ENCODE results near the gene DCN. TPM values are rescaled to one million over a fixed set of nuclear protein-coding genes. Genes with fewer than 3 reads are reported as not detected.

DCN gene
- total RNA-seq, 1 experiment from 2014 or later: 1.8 TPM

- DNase-seq (ENCODE audit: extremely low read depth, low read depth): no peak
Measured at GRCh38 chr12:91188778-91189177, 6.2 kb upstream of the DCN start.

- DNase-seq (ENCODE audit: extremely low read depth, low read depth): no peak
Measured at GRCh38 chr12:91186156-91186555, 3.5 kb upstream of the DCN start.

DNA sequence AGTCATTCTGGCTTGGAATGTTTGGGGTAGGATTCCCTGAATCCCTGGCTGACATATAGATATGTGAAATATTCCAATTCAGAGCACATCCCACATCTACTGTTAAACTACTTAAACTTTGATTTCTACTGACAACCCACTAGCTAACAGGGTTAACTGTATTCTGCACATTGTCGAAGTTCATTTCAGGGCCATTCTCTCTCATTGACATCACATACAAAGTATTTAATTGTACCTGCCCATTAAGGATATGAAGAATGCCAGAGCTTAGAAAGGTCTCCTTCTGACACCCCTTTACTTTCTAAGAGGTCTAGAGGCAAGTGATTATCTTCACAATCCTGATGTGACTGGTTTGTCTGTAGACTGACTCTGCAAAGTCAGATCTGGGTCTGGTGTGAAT, 2.8 kb upstream of the DCN start:
- DNase-seq (ENCODE audit: extremely low read depth, low read depth): no peak

- no peak for DNase-seq (ENCODE audit: extremely low read depth, low read depth)
Measured at GRCh38 chr12:91183551-91183950, 934 bp upstream of the DCN start.

DNA sequence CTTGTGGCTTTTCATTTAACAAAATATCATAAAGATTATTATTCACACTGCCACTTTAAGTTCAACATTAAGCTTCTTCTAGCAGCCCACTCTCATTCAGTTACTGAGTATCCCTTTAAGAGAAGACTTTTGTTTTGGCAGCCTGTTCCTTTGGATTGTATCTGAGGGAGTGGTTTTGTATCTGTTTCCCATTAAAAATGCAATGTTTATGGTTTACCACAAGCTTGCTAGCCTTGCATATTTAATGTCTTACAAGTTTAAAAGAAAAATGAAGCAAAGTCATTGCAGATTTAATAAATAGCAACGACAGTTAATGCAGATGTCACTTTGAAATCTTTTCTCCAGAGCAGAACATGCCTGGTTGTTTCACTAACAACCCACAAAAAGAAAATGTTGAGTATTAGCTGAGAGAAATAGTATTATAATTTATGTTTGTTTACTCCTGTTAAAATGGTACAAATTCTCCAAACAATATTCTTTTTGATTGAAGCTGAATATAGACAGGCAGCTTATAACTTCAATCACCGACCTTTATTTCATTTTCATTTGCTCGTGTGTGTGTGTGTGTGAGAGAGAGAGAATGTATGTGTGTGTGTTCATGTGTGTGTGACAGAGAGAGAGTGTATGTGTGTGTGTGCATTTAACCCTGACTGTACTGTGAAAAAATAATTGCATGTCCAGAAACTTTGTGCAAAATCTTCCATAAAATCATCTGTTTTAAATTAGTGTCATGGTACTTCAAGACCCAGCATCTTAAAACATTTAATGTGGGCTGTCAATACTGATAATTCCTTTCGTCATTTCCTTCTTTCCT, 1.8 kb downstream of the DCN start:
- DNase-seq (ENCODE audit: extremely low read depth, low read depth): no peak

DNA sequence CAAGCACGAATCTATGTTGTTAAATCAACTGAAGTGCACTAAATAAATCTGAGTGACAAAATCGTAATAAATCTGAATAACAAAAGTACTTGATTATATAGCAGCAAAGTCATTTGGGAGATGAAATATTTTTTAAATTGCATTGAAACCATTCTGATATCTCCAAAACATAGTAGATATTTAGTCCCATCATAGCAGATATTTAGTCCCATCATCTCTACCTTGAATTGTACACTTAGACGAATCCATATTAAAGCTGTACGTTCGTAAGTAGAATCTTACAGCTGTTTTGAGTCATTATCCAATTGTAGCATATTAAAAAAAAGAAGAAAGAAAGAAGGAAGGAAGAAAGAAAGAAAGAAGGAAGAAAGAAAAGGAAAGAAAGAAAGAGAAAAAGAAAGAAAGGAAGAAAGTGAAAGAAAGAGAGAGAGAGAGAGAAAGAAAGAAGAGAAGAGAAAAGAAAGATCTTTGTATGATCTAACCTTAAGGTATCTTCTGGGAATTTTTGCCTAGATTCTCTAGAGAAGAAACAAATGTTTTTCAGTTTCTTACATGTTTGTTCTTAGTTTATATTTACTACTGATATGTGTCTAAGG, 2.6 kb downstream of the DCN start:
- no peak for DNase-seq (ENCODE audit: extremely low read depth, low read depth)

DNA sequence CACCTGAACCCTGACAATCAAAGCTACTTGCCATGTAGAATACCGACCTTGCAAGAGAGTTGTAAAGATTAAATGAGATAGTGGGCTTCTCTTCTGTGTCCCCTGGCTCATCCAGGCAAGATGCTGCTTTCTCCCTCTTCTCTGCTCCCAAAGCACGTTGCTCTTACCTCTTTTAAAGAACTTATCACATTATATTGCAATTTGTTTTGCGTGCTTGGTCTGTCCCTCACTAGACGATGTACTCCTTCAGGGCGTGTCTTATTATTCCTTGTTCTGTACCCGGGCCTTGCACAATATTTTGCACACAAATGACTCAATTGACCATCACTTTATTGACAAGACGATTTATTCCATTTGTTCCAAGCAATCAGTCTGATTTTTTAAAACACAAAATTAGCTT, 3.3 kb downstream of the DCN start:
- DNase-seq (ENCODE audit: extremely low read depth, low read depth): no peak

- no peak for DNase-seq (ENCODE audit: extremely low read depth, low read depth)
Measured at GRCh38 chr12:91178781-91179180, 3.8 kb downstream of the DCN start.

- peak; percentile 13 for DNase-seq (ENCODE audit: extremely low read depth, low read depth)
Measured at GRCh38 chr12:91178139-91178561, 4.5 kb downstream of the DCN start.

DNA sequence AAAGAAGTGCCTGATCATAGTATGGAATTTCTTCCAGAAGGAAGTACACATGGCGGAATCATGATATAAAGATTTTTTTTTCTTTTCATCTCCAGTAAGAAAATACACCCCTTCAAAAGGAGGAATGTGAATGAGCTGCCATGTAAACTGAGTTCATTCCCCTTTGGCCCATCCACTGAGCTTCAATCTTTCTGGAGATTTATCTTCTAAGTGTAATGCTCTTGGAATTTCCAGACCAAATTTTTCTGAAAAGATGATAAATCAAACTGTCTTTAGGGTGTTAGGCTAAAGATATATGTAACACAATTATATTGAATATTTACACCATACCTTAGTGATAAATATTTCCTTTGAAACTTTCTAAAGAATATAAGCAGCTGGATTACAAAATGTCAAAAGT, 5.2 kb downstream of the DCN start:
- DNase-seq (ENCODE audit: extremely low read depth, low read depth): no peak

DNA sequence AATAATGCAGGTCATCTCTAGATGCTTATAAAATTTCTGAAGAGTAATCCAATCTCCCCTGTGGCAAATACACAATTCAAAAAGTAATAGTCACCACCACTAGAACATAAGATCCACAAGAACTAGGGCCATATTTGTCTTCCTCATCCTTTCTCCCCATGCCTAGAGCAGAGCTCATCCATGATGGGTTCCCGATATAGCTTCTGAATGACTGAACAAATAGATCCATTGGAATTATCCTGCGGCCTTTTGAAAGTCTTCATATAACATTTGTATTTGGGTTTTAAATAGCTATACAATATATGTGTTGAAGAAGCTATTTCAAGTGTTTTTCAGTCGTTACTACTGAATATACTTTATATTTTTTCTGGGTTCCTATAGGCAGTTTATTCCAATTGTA, 5.7 kb downstream of the DCN start:
- DNase-seq (ENCODE audit: extremely low read depth, low read depth): no peak

DNA sequence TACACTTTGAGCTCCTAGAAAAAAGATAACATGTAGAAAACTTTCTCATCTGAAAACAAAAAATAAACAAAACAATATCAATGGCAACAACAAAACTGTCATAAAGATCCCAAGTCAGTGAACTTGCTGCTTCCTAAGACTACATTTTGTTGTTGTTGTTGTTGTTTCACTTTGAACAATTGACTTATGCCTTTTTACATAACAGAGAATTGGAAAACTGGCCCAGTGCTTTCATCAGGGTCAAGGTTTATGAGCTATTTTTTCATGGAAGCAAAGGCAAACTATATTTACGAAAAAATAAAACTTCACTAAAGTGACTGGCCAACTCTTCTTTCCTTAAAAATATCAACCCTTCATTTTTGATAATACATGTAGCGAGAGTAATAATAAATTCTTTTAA, 6.3 kb downstream of the DCN start:
- no peak for DNase-seq (ENCODE audit: extremely low read depth, low read depth)

GRCh38 chr12:91173124-91173523, 9.5 kb downstream of the DCN start:
- DNase-seq (ENCODE audit: extremely low read depth, low read depth): no peak

GRCh38 chr12:91172096-91172495, 10.5 kb downstream of the DCN start:
- DNase-seq (ENCODE audit: extremely low read depth, low read depth): no peak

- no peak for DNase-seq (ENCODE audit: extremely low read depth, low read depth)
Measured at GRCh38 chr12:91171476-91171875, 11.1 kb downstream of the DCN start.

- no peak for DNase-seq (ENCODE audit: extremely low read depth, low read depth)
Measured at GRCh38 chr12:91163116-91163515, 19.5 kb downstream of the DCN start.

- no peak for DNase-seq (ENCODE audit: extremely low read depth, low read depth)
Measured at GRCh38 chr12:91161009-91161408, 21.6 kb downstream of the DCN start.

DNA sequence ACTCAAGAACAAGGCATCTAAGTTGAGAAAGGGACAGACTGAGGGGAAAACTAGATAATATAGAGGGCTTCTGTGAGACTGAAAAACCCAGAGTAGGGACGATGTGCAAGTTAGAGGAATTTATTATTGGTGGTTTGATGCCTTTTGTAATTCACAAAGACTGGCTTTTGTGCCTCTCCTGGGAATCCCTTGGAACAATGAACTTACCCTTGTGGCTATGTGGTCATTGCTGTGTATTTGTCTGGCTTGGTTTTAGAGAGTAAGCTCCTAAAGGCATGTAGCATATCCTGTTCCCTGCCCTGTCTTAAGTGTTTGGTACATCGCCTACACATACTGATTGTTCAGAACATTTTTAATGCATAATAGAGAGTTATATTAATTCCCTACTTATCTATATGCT, 26.6 kb downstream of the DCN start:
- no peak for DNase-seq (ENCODE audit: extremely low read depth, low read depth)

DNA sequence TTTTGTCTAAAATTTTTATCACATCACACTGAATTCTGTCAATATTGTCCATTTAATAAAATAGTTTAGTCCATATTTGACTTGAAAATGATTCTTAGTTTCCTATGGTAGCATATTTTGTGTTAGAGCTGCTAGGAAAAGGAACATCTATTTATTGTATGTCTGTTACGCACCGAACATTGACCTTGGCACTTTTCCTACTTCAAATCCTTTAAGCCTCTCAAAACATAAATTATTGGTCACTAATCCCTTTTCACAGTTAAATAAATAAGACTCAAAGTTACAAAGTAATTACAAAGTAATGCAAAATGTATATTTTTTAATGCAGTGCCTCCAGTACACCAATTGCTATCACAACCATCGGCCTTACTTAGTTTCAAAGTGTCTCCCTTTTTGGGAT, 28.5 kb downstream of the DCN start:
- no peak for DNase-seq (ENCODE audit: extremely low read depth, low read depth)

DNA sequence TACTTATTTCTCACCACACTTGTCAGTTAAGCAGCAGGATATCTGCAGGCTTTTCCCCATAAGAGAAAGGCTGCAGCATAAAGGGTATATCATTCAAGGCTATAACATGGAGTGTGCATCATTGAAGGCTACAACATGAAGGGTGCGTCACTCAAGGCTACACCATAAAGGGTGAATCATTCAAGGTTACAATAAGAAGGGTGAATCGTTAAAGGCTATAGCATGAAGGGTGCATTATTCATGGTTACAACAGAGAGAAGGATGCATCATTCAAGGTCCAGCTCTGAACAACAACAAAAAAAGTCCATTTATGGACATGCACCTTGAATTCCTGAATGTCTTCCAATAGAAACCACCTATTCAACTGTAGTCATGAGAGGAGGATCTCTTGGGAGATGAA, 38.6 kb downstream of the DCN start:
- DNase-seq (ENCODE audit: extremely low read depth, low read depth): no peak

DNA sequence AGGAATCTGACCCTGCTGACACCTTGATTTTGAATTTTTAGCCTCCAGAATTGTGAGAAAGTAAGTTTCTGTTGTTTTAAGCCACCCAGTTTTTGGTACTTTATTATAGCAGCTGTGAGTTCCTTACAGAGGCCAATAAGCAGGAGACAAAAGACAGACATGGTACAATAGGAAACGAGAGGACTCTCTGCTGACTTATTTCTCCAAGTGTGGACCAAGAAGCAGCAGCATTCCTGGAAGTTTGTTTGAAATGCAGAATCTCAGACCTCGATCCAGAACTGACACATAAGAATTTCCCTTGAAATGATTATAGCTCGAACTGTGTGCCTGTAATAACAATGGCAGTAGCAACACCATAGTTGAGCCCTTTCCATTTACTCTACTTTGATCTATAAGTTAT, 39.4 kb downstream of the DCN start:
- no peak for DNase-seq (ENCODE audit: extremely low read depth, low read depth)

GRCh38 chr12:91142221-91142631, 40.4 kb downstream of the DCN start:
- DNase-seq (ENCODE audit: extremely low read depth, low read depth): no peak

All from NCI-H460 (cell line).